ENCODE data around the gene ATF7IP.

ATF7IP gene

GRCh38 chr12:14369311-14369710 is 3.8 kb downstream of the ATF7IP start:
- H3K27ac ChIP-seq (ENCODE audit: insufficient read depth in 1 of 2, low read depth in 1 of 2, low read length in 2 of 2, poor library complexity in 1 of 2, severe bottlenecking in 2 of 2), result no peak overlapping the region
- no peak overlapping the region for H3K4me3 ChIP-seq (ENCODE audit: control insufficient read depth in 1 of 7, extremely low read depth in 1 of 7, insufficient read depth in 4 of 7, low read depth in 2 of 7, low read length in 6 of 7)
- 97% methylated on average over 6 of the region's 7 CpGs for WGBS (ENCODE audit: insufficient coverage)
- POLR2A ChIA-PET, result no interaction called here
- H3K27me3 ChIP-seq (replicated peaks in 2 of 5; ENCODE audit: control insufficient read depth in 4 of 5, insufficient read depth in 5 of 5, low read length in 4 of 5), result no peaks in the 10 kb centered on the region
- DNase-seq, result no peak
- peaks cover 3 to 11% (median 5%) of the 10 kb centered on the region in 4 experiments for H3K36me3 ChIP-seq (ENCODE audit: control insufficient read depth in 4 of 4, insufficient read depth in 4 of 4, low read length in 3 of 4)
- CTCF ChIA-PET, result interaction anchor here (1.2 to 7.0 kb wide), 5 partner anchors 15 to 84 kb away, joined by 3 to 39 read pairs (median 3); no protein-coding TSS in a partner anchor
- no peaks in the 10 kb centered on the region for H3K9me3 ChIP-seq (ENCODE audit: control extremely low read depth in 1 of 5, control insufficient read depth in 4 of 5, insufficient read depth in 2 of 5, low read depth in 1 of 5, low read length in 4 of 5)
- H3K4me1 ChIP-seq (ENCODE audit: control extremely low read depth in 1 of 4, control insufficient read depth in 4 of 4, insufficient read depth in 4 of 4, low read length in 3 of 4), result peaks cover 9 to 28% (median 13%) of the 10 kb centered on the region in 4 experiments

DNA sequence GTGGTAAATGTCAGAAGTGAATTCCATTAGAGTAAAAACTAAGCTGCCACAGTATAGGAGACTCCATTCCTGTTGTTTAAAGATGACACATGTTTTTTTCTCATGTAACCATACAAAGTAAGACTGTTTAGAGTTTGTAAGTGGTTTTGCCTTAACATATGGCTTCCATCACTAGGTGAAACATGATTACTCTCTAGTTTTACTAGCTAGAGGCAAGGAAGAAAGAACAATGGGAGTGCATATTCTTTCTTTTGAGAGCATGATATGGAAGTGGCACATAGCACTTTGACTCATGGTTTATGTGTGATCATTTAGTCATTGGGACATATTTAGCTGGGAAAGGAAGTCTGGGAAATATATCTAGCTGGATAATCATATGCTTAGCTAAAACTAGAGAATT is 7.7 kb downstream of the ATF7IP start:
- Histone ChIP-seq H3K4me1 (ENCODE audit: control extremely low read depth in 1 of 4, control insufficient read depth in 4 of 4, insufficient read depth in 4 of 4, low read length in 3 of 4) (peaks cover 3 to 13% (median 5%) of the 10 kb centered on the region in 4 experiments), H3K4me3 (ENCODE audit: control insufficient read depth in 1 of 7, extremely low read depth in 1 of 7, insufficient read depth in 4 of 7, low read depth in 2 of 7, low read length in 6 of 7) (no peak overlapping the region), H3K9me3 (ENCODE audit: control extremely low read depth in 1 of 5, control insufficient read depth in 4 of 5, insufficient read depth in 2 of 5, low read depth in 1 of 5, low read length in 4 of 5) (peaks cover 1 to 11% (median 8%) of the 10 kb centered on the region in 5 experiments), H3K27ac (ENCODE audit: insufficient read depth in 1 of 2, low read depth in 1 of 2, low read length in 2 of 2, poor library complexity in 1 of 2, severe bottlenecking in 2 of 2) (no peak overlapping the region), H3K27me3 (replicated peaks in 2 of 5; ENCODE audit: control insufficient read depth in 4 of 5, insufficient read depth in 5 of 5, low read length in 4 of 5) (no peaks in the 10 kb centered on the region), H3K36me3 (ENCODE audit: control insufficient read depth in 4 of 4, insufficient read depth in 4 of 4, low read length in 3 of 4) (peaks cover 11 to 31% (median 13%) of the 10 kb centered on the region in 4 experiments)
- ChIA-PET CTCF (interaction anchor here (0.7 to 7.0 kb wide), 4 partner anchors 8 to 134 kb away, joined by 3 to 39 read pairs (median 3); no protein-coding TSS in a partner anchor), POLR2A (no interaction called here)
- DNase-seq, result no peak

GRCh38 chr12:14379508-14379907 is 14.0 kb downstream of the ATF7IP start:
- ChIA-PET CTCF (no interaction called here), POLR2A (no interaction called here)
- DNase-seq, result peak in 1 of 3 donors; percentile 35
- Histone ChIP-seq H3K27ac (ENCODE audit: insufficient read depth in 1 of 2, low read depth in 1 of 2, low read length in 2 of 2, poor library complexity in 1 of 2, severe bottlenecking in 2 of 2) (no peak overlapping the region), H3K27me3 (replicated peaks in 2 of 5; ENCODE audit: control insufficient read depth in 4 of 5, insufficient read depth in 5 of 5, low read length in 4 of 5) (no peaks in the 10 kb centered on the region), H3K4me3 (ENCODE audit: control insufficient read depth in 1 of 7, extremely low read depth in 1 of 7, insufficient read depth in 4 of 7, low read depth in 2 of 7, low read length in 6 of 7) (no peak overlapping the region), H3K36me3 (ENCODE audit: control insufficient read depth in 4 of 4, insufficient read depth in 4 of 4, low read length in 3 of 4) (peaks cover 11 to 44% (median 17%) of the 10 kb centered on the region in 4 experiments), H3K9me3 (ENCODE audit: control extremely low read depth in 1 of 5, control insufficient read depth in 4 of 5, insufficient read depth in 2 of 5, low read depth in 1 of 5, low read length in 4 of 5) (peaks cover 6 to 38% (median 21%) of the 10 kb centered on the region in 5 experiments), H3K4me1 (ENCODE audit: control extremely low read depth in 1 of 4, control insufficient read depth in 4 of 4, insufficient read depth in 4 of 4, low read length in 3 of 4) (peaks cover 0 to 13% (median 2%) of the 10 kb centered on the region in 4 experiments)

DNA sequence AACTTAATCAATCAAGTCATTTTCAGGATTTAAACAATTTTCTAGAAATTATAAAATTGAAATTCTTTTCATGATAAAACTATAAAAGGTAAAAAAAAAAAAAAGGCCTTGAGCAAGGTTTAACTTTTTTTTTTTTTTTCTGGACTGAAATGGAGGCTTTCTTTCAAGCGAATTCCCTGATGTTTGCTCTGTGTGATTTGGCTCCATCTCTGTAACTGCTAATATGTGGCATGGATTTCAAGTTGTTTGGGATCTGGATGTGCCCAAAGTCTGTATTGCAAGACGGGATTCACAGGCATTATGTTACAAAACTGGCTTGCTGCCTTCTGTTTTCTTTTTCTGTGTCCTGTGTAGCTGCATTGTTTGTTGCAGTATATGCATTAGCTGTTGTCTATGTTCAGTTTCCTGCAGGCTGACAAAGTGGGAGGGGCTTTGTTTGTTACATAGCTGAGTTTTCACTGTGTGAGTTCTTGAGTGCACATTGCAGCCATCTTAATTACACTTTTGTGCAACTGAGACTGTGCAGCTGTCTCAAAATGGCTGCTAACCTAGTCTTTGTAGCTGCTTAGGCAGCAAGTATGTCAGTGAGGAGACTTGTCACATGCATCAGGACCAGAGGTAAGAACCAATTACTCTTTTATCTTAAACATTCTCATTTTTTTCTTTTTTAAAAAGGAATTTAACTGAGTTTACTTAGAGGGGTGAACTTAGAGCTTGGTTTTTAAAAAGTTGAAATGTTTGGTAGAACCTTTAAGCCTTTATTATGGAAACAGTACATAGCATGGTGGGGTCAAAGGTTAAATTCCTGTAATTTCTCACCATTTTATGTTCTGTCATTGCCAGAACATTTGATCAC is 19.5 kb downstream of the ATF7IP start:
- no peaks in the 10 kb centered on the region for H3K27me3 ChIP-seq (replicated peaks in 2 of 5; ENCODE audit: control insufficient read depth in 4 of 5, insufficient read depth in 5 of 5, low read length in 4 of 5)
- H3K4me3 ChIP-seq (ENCODE audit: control insufficient read depth in 1 of 7, extremely low read depth in 1 of 7, insufficient read depth in 4 of 7, low read depth in 2 of 7, low read length in 6 of 7), result peak overlapping the region in 3 of 7 experiments; percentile 36 to 42 (median 42)
- peaks cover 0 to 23% (median 2%) of the 10 kb centered on the region in 4 experiments for H3K36me3 ChIP-seq (ENCODE audit: control insufficient read depth in 4 of 4, insufficient read depth in 4 of 4, low read length in 3 of 4)
- 36% methylated on average over 2 of the region's 2 CpGs for WGBS (ENCODE audit: insufficient coverage)
- CTCF ChIA-PET, result interaction anchor here (0.6 to 4.2 kb wide), 11 partner anchors 10 to 146 kb away, joined by 3 to 39 read pairs (median 7); partner anchors contain the start of gene ATF7IP
- H3K27ac ChIP-seq (ENCODE audit: insufficient read depth in 1 of 2, low read depth in 1 of 2, low read length in 2 of 2, poor library complexity in 1 of 2, severe bottlenecking in 2 of 2), result peak overlapping the region in 1 of 2 experiments; percentile 62
- POLR2A ChIA-PET, result interaction anchor here (0.7 kb wide), 1 partner anchor 41 kb away, joined by 3 read pairs; no protein-coding TSS in a partner anchor
- peaks cover 0 to 21% (median 2%) of the 10 kb centered on the region in 4 experiments for H3K4me1 ChIP-seq (ENCODE audit: control extremely low read depth in 1 of 4, control insufficient read depth in 4 of 4, insufficient read depth in 4 of 4, low read length in 3 of 4)
- peak; percentile 87 to 97 (median 96) for DNase-seq
- peaks cover 0 to 15% (median 4%) of the 10 kb centered on the region in 5 experiments for H3K9me3 ChIP-seq (ENCODE audit: control extremely low read depth in 1 of 5, control insufficient read depth in 4 of 5, insufficient read depth in 2 of 5, low read depth in 1 of 5, low read length in 4 of 5)

DNA sequence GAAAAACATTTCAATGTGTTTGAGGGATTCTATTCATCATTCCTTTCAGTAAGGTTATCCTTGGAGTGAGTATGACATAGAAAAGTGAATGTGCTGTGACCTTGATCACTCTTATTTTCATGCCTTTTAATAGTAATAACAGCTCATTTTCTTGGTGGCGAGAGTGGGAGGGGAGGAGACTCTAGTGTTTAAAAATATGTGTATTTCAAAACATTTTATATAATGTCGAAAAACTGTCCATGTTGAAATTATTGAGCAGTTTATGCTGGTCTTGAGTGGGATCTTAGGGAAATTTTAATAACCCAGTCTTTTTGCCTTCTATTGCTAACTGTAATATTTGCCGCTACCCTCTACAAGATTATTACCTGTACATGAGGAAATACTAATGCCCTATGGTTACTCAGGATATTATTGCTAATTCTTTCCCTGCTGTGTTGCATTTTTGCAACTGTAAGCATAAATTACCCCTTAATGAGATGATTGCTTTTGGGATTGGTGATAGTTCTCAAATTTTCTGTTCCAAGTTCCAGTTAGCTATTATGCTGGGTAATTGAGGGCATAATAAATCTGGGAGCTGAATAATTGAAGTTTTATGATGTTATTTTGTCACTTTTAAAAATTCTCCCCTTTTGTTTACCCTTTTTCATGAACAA is 21.9 kb downstream of the ATF7IP start:
- no peaks in the 10 kb centered on the region for H3K27me3 ChIP-seq (replicated peaks in 2 of 5; ENCODE audit: control insufficient read depth in 4 of 5, insufficient read depth in 5 of 5, low read length in 4 of 5)
- DNase-seq, result no peak
- H3K4me3 ChIP-seq (ENCODE audit: control insufficient read depth in 1 of 7, extremely low read depth in 1 of 7, insufficient read depth in 4 of 7, low read depth in 2 of 7, low read length in 6 of 7), result no peak overlapping the region
- ChIA-PET POLR2A (no interaction called here), CTCF (interaction anchor here (0.6 to 2.2 kb wide), 7 partner anchors 15 to 149 kb away, joined by 3 to 6 read pairs (median 3); no protein-coding TSS in a partner anchor)
- peaks cover 0 to 14% (median 3%) of the 10 kb centered on the region in 4 experiments for H3K36me3 ChIP-seq (ENCODE audit: control insufficient read depth in 4 of 4, insufficient read depth in 4 of 4, low read length in 3 of 4)
- peaks cover 2 to 28% (median 5%) of the 10 kb centered on the region in 4 experiments for H3K4me1 ChIP-seq (ENCODE audit: control extremely low read depth in 1 of 4, control insufficient read depth in 4 of 4, insufficient read depth in 4 of 4, low read length in 3 of 4)
- H3K27ac ChIP-seq (ENCODE audit: insufficient read depth in 1 of 2, low read depth in 1 of 2, low read length in 2 of 2, poor library complexity in 1 of 2, severe bottlenecking in 2 of 2), result no peak overlapping the region
- H3K9me3 ChIP-seq (ENCODE audit: control extremely low read depth in 1 of 5, control insufficient read depth in 4 of 5, insufficient read depth in 2 of 5, low read depth in 1 of 5, low read length in 4 of 5), result peaks cover 0 to 4% (median 0%) of the 10 kb centered on the region in 5 experiments
- no CpG with 5 or more reads among the region's 3 CpGs for WGBS (ENCODE audit: insufficient coverage)

DNA sequence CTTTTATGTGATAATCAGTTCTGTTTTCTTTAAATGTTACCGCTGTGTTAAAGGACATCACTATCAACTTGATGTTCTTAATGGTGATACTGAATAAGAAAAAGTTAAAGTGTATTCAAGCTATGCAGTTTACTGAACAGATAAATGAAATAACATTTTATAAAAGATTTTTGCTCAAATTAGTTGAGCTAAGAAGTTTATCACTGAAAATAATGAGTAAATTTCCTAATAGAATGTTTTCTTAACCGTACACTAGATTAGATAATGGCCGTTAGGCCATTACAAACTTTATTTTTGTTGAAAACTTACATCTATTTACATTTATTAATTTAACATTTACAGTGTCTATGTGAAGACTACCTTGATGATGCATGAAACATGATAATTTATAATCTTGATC is 25.0 kb downstream of the ATF7IP start:
- H3K4me1 ChIP-seq (ENCODE audit: control extremely low read depth in 1 of 4, control insufficient read depth in 4 of 4, insufficient read depth in 4 of 4, low read length in 3 of 4), result peaks cover 3 to 24% (median 11%) of the 10 kb centered on the region in 4 experiments
- ChIA-PET POLR2A (no interaction called here), CTCF (interaction anchor here (1.5 kb wide), 1 partner anchor 13 kb away, joined by 3 read pairs; no protein-coding TSS in a partner anchor)
- peaks cover 0 to 14% (median 4%) of the 10 kb centered on the region in 4 experiments for H3K36me3 ChIP-seq (ENCODE audit: control insufficient read depth in 4 of 4, insufficient read depth in 4 of 4, low read length in 3 of 4)
- no peak for DNase-seq
- H3K27me3 ChIP-seq (replicated peaks in 2 of 5; ENCODE audit: control insufficient read depth in 4 of 5, insufficient read depth in 5 of 5, low read length in 4 of 5), result no peaks in the 10 kb centered on the region
- peaks cover 0 to 4% (median 0%) of the 10 kb centered on the region in 5 experiments for H3K9me3 ChIP-seq (ENCODE audit: control extremely low read depth in 1 of 5, control insufficient read depth in 4 of 5, insufficient read depth in 2 of 5, low read depth in 1 of 5, low read length in 4 of 5)
- H3K27ac ChIP-seq (ENCODE audit: insufficient read depth in 1 of 2, low read depth in 1 of 2, low read length in 2 of 2, poor library complexity in 1 of 2, severe bottlenecking in 2 of 2), result no peak overlapping the region
- no CpG with 5 or more reads among the region's 3 CpGs for WGBS (ENCODE audit: insufficient coverage)
- H3K4me3 ChIP-seq (ENCODE audit: control insufficient read depth in 1 of 7, extremely low read depth in 1 of 7, insufficient read depth in 4 of 7, low read depth in 2 of 7, low read length in 6 of 7), result no peak overlapping the region
